Stimulated activated CD4-positive, alpha-beta T cell treated with anti-CD3 and anti-CD28 coated beads, Interleukin-15, amount 100 ng/mL, for 24 hours (primary cell): ENCODE results near the gene B4GALT2.

Source experiments
- DNase-seq: peaks from one replicate; pipeline ENCODE4 v3.0.0-alpha.2; 2020

B4GALT2 gene

GRCh38 chr1:43978551-43979260 lies at the start of gene B4GALT2:
Gene B4GALT2, plus strand, starts transcription at chr1:43979210. Its CDS starts 1,951 bp downstream, at chr1:43981161.
- peak; percentile 68 for DNase-seq

- peak; percentile 43 for DNase-seq
These were observed 48.7 kb upstream of the B4GALT2 start for GRCh38 chr1:43930168-43930948.

GRCh38 chr1:43930949-43931275 lies 48.1 kb upstream of the B4GALT2 start:
- DNase-seq = no peak

- DNase-seq = no peak
These were observed 47.0 kb upstream of the B4GALT2 start for GRCh38 chr1:43931711-43932660.

GRCh38 chr1:43932786-43933385 lies 46.1 kb upstream of the B4GALT2 start:
- no peak for DNase-seq

- peak; percentile 36 for DNase-seq
These were observed 45.5 kb upstream of the B4GALT2 start, which contains the start of gene ARTN for GRCh38 chr1:43933386-43934100. Gene ARTN, plus strand, starts transcription at chr1:43933801. Its CDS starts 1,856 bp downstream, at chr1:43935657.

- peak; percentile 75 for DNase-seq
These were observed 44.7 kb upstream of the B4GALT2 start for GRCh38 chr1:43934101-43934985.

- DNase-seq = no peak
These were observed 44.1 kb upstream of the B4GALT2 start for GRCh38 chr1:43934986-43935324.

GRCh38 chr1:43935711-43936427 lies 43.1 kb upstream of the B4GALT2 start:
- no peak for DNase-seq

- DNase-seq = peak; percentile 37
These were observed 42.4 kb upstream of the B4GALT2 start for GRCh38 chr1:43936431-43937151.

- DNase-seq = no peak
These were observed 41.7 kb upstream of the B4GALT2 start for GRCh38 chr1:43937179-43937865.

GRCh38 chr1:43938383-43938782 lies 40.6 kb upstream of the B4GALT2 start:
- DNase-seq = no peak

- DNase-seq = no peak
These were observed 40.0 kb upstream of the B4GALT2 start for GRCh38 chr1:43938892-43939587.

- no peak for DNase-seq
These were observed 36.6 kb upstream of the B4GALT2 start for GRCh38 chr1:43942411-43942810.

- DNase-seq = no peak
These were observed 34.1 kb upstream of the B4GALT2 start for GRCh38 chr1:43944860-43945259.

- DNase-seq = no peak
These were observed 33.3 kb upstream of the B4GALT2 start for GRCh38 chr1:43945674-43946235.

GRCh38 chr1:43946236-43947060 lies 32.6 kb upstream of the B4GALT2 start, which contains the start of gene IPO13:
Gene IPO13, plus strand, starts transcription at chr1:43946950. Its CDS starts 651 bp downstream, at chr1:43947601.
- peak; percentile 97 for DNase-seq
